Measurements from ENCODE around the gene TMEM18. TPM values are rescaled to one million over a fixed set of nuclear protein-coding genes. Genes with fewer than 3 reads are reported as not detected.

Gene TMEM18
- total and polyA plus RNA-seq, 8 donors: 11.9 to 20.3 (median 15.1) TPM

DNA sequence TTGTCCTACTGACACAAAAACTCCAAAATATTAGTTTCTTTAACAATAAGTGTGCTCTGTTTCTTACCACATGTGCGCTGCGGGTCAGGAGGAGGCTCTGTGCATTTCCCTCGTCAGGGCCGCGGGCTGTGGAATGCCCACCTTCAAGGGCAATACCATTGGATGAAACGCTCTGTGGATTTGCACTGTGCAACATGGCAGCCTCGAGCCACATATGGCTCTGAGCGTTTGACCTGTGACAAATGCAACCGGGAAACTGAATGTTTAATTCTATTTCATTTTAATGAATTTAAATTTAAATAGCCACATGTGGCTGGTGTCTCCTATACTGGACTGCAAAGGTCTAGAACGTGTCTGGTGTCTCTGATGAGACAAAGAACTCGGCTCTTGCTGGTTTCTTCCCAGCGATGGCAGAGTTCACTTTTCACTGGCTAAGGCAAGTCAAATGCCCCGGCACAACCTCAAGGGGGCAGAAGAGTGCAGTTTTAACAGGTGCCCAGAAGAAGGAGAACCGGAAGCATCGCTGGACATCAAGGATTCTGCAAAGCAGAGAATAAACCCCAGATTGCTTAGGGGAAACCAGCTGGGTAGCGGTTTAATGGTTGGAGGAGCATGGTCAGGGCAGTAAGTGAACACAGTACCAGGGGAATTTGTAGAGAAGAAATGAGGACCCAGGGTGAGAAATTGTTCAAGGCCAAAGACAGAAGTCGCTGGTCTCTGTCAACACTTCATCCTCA is 37.0 kb upstream of the TMEM18 start:
- TF ChIP-seq, protein P1, sequence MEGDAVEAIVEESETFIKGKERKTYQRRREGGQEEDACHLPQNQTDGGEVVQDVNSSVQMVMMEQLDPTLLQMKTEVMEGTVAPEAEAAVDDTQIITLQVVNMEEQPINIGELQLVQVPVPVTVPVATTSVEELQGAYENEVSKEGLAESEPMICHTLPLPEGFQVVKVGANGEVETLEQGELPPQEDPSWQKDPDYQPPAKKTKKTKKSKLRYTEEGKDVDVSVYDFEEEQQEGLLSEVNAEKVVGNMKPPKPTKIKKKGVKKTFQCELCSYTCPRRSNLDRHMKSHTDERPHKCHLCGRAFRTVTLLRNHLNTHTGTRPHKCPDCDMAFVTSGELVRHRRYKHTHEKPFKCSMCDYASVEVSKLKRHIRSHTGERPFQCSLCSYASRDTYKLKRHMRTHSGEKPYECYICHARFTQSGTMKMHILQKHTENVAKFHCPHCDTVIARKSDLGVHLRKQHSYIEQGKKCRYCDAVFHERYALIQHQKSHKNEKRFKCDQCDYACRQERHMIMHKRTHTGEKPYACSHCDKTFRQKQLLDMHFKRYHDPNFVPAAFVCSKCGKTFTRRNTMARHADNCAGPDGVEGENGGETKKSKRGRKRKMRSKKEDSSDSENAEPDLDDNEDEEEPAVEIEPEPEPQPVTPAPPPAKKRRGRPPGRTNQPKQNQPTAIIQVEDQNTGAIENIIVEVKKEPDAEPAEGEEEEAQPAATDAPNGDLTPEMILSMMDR (IDR thresholded peaks at IDR 0.05): peak; percentile 57 to 63 (median 60)
- Histone ChIP-seq H3K27ac (no peak overlapping the region), H3K36me3 (no peaks in the 10 kb centered on the region), H3K4me1 (no peaks in the 10 kb centered on the region), H3K4me3 (no peak overlapping the region), H3K27me3 (no peaks in the 10 kb centered on the region), H3K9me3 (no peaks in the 10 kb centered on the region)
- ATAC-seq: peak; percentile 90 to 99 (median 93)
- intact Hi-C loops (cut with DNase I): loop anchor here in 2 of 3 donors (10.0 kb wide), 1 partner anchor 831 kb away; no protein-coding TSS in a partner anchor
- 43 to 50% methylated on average over 17 of the region's 17 CpGs for WGBS, 2 donors
- FAIRE-seq: no peak
- DNase-seq: peak in 5 of 6 donors; percentile 65 to 73 (median 67)

- ATAC-seq: no peak
- no peaks in the 10 kb centered on the region for H3K36me3 ChIP-seq
- no peak overlapping the region for H3K4me3 ChIP-seq
- intact Hi-C loops (cut with DNase I): loop anchor here in 2 of 3 donors (10.0 kb wide), 1 partner anchor 834 kb away; no protein-coding TSS in a partner anchor
- H3K9me3 ChIP-seq: no peaks in the 10 kb centered on the region
- WGBS, 2 donors: 69 to 77% methylated on average over 5 of the region's 5 CpGs
- H3K27ac ChIP-seq: no peak overlapping the region
- no peak for FAIRE-seq
- no peaks in the 10 kb centered on the region for H3K27me3 ChIP-seq
- H3K4me1 ChIP-seq: no peaks in the 10 kb centered on the region
- TF ChIP-seq, protein P1 (IDR thresholded peaks at IDR 0.05): no peak
- no peak for DNase-seq
Observed at GRCh38 chr2:710867-711665, 33.9 kb upstream of the TMEM18 start.

GRCh38 chr2:709138-709765 is 32.0 kb upstream of the TMEM18 start:
- Histone ChIP-seq H3K4me3 (no peak overlapping the region), H3K4me1 (no peaks in the 10 kb centered on the region), H3K9me3 (no peaks in the 10 kb centered on the region), H3K36me3 (no peaks in the 10 kb centered on the region), H3K27ac (no peak overlapping the region), H3K27me3 (no peaks in the 10 kb centered on the region)
- intact Hi-C loops (cut with DNase I): no loop called here
- no peak for DNase-seq
- WGBS, 2 donors: 60 to 72% methylated on average over 23 of the region's 23 CpGs
- peak in 1 of 4 donors; percentile 26 for ATAC-seq
- FAIRE-seq: no peak
- TF ChIP-seq, protein P1 (IDR thresholded peaks at IDR 0.05): no peak

- Histone ChIP-seq H3K27me3 (no peaks in the 10 kb centered on the region), H3K4me1 (no peaks in the 10 kb centered on the region), H3K27ac (no peak overlapping the region), H3K4me3 (no peak overlapping the region), H3K36me3 (no peaks in the 10 kb centered on the region), H3K9me3 (no peaks in the 10 kb centered on the region)
- TF ChIP-seq, protein P1 (IDR thresholded peaks at IDR 0.05): no peak
- intact Hi-C loops (cut with DNase I): no loop called here
- 74 to 75% methylated on average over 18 of the region's 18 CpGs for WGBS, 2 donors
- ATAC-seq: no peak
- DNase-seq: no peak
- no peak for FAIRE-seq
Observed at GRCh38 chr2:708667-709066, 31.5 kb upstream of the TMEM18 start.
